Activated T-helper 1 cell treated with Interleukin-2 at 50 U/mL for 16 hours (primary cell): ENCODE measurements around the gene GUCD1.

Source experiments
- DNase-seq: peaks from one replicate; pipeline ENCODE4 v3.0.0-alpha.2; 2020; ENCODE audit warnings: low read depth

Gene GUCD1

DNA sequence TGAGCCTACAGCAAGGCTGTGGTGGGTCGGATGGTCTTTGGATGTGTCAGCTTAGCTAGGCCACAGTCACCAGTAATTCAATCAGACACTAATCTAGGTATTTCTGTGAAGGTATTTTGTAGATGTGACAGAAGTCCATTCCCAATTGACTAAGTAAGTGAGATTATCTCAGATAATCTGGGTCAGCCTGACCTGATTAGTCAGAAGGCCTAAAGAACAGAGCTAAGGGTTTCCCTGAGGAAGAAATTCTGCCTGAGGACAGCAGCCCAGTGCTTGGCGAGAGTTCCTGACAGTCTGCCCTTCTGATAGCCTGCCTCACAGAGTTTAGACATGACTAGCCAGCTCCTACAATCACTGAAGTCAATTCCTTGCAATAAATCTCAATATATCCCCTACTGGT, 28.7 kb downstream of the GUCD1 start:
- no peak for DNase-seq

DNA sequence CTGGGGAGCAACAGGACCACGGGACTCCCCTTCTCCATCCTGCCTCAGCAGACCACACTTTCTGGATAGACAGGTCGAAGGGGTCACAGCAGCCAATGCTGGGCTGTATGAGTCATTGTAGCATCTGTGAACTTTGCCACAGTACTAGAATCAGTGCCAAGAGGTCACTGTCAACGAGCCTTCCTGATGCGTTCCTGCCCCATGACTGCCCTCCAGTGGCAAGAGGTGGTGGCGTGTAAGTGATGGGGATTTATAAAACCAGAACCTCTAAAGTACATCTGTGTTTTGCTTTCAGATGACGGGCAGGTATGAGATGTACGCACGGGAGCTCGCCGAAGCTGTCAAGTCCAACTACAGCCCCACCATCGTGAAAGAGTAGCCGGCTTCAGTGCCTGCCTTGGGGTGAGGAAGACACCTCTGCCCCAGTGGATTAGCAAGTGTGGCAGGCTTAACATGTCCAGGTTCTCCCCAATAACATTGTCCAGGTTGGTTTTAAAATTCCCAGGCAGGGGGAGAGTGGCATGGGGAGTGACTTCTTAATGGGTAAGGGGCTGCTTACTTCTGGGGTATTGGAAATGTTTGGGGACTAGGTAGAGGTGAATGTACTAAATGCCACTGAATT, 29.4 kb downstream of the GUCD1 start:
- DNase-seq = peak; percentile 48

DNA sequence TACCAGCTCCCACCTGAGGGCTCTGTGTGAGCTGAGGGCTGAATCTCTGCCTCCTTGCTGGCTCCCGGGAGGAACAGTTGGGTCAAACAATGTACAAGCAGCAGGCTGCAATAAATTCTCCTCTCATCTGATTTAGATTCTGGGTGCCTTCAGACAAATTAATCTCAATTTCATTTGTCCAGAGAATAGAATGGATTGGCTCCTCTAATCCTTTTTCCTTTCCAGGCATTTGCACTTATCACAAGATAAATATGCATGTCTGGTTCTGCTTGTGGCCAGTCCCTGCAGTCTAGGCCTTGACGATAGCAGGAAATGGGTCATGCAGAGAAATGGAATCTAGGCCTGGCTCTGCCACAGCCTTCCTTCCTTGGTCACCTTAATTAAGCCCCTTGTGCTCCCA, 31.1 kb downstream of the GUCD1 start:
- DNase-seq = no peak

GRCh38 chr22:24521791-24522245, 33.1 kb downstream of the GUCD1 start:
- DNase-seq = no peak

- no peak for DNase-seq
These were observed 35.4 kb downstream of the GUCD1 start for GRCh38 chr22:24519496-24519895.

- DNase-seq = no peak
These were observed 36.0 kb downstream of the GUCD1 start for GRCh38 chr22:24518771-24519485.

DNA sequence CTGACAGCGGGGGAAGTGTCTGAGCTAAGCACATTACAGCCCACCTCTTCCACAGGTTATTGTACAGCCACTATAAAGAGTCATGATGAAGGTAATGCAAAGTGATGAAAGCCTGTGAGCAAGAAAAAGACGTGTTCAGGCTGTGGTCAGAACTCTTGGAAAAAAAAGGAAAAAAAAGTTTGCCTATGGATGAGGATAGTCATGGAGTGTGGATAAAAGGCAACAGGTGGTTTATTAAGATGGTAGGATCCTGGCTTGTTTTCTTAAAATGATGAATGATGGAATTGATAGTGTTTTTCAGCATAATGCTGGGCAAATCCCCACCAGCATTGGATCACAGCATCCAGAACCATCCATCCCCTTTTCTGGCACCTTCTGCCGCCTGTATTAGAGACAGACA, 36.7 kb downstream of the GUCD1 start:
- no peak for DNase-seq

DNA sequence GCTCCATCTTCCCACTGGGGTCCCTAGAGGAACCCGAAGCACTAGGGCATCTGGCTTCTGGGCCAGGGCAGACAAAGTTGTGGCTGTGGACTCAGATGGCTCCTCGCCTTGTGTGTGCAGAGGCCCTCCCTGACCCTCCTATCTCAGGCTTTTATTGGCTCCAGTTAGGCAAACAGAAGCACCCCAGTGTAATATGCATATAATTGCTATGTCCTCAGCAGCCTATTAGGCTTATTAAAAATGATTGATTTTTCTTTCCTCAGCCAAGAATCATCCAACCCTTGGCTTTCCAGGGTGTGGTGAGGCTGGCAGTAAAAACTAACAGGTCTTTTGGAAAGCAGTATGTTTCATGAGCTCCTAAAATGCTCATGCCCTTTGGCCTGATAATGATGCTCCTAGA, 37.5 kb downstream of the GUCD1 start:
- no peak for DNase-seq

DNA sequence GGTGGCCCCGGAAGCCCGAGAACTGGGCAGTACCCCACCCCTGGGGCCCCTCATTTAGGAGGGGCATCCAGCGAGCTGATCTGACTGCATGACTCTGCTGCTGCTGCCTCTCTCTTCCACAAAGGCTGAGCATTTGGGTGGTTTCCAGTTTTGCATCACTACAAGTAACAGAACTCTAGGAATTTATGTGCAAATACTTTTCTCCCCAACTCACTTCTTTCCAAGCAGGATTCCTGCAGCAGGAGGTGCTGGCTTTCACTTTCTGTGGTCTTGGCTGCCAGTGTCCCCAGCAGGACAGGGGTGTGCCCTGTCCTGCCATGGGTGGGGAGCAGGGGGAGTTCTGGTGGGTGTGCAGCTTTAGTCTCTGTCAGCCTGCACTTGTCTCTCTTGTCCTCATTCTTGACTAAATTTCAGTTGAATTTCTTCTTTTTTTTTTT, 38.6 kb downstream of the GUCD1 start:
- DNase-seq = no peak

GRCh38 chr22:24515027-24515338, 40.0 kb downstream of the GUCD1 start:
- DNase-seq = no peak

DNA sequence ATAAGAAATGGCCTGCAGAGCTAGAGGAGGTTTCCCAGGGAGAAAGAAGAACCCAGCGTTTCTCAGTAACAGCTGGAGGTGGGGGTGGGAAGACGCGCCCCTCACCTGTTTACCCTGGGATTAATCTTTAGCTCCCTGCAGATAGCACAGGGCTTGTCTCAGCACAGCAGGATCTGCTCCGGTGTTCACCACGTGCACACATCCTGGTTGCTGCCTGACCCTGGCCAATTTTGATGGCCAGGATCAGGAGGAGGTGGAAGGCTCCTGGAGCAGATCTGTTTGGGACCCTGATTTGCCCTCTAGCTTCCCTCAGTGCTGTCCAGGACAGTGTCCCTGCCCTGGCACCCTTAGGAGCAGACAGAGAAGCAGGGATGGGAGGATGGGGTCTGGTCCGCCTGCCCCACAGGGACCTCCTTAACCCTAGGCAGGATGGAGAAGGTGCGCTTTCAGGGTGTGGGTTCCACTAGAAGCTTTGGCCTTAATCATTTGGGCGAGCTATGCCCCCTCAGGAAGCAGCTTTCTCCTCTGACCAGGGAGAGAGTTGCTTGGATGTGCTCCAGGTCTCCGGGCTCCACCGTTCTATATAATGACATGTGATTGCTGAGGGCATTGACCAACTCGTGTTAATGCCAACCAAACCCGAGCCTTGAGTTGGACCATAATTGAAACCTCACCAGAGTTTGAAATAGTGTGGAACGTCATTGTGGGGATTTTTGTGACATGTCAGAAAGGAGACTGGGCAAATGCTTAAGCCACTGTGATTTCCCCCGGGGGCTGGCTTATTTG, 40.5 kb downstream of the GUCD1 start:
- no peak for DNase-seq

- DNase-seq = no peak
These were observed 41.3 kb downstream of the GUCD1 start for GRCh38 chr22:24513378-24514240.

DNA sequence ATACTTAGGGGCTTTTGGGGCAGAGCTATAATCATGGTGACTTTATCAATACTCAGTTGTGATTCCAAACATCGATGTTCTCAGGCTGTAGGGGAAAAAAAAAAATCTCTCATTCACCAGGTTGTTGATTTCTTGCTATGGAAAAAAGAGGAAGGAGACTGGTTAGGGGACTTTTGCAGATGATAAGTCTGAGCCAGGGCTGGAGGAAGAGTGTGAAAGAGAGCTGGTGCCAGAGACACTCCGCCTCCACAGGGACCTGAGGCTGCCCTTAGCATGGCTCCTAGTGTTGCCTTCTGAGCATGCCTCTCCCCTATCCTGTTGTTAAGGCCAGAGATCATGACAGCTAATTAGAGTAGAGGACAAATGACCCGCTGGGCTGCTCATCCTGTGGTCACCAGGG, 42.9 kb downstream of the GUCD1 start:
- DNase-seq = no peak

- no peak for DNase-seq
These were observed 44.0 kb downstream of the GUCD1 start for GRCh38 chr22:24510637-24511625.

DNA sequence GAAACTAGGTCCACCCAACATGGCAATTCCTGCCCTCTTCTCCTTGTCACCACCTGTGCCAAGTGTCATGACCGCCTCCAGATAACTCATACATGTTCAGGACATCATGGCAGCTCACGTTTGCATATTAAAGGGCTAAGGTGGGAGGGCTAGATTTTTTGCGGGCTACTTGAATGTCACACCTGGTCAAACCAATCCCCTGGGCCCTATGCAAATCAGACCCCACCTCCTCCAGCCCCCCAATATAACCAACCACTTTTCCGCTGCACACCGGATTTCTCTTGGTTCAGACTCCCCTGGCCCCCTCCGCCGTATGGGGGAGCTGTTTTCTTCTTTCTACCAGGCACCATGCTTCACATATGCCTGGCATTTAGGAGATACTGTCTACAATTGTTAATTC, 47.2 kb downstream of the GUCD1 start:
- no peak for DNase-seq

GRCh38 chr22:24506802-24507438, 48.0 kb downstream of the GUCD1 start:
- DNase-seq = no peak

GRCh38 chr22:24504956-24505736, 49.8 kb downstream of the GUCD1 start:
- no peak for DNase-seq

GRCh38 chr22:24504540-24504939, 50.4 kb downstream of the GUCD1 start:
- no peak for DNase-seq

- no peak for DNase-seq
These were observed 51.0 kb downstream of the GUCD1 start for GRCh38 chr22:24503843-24504338.
